DND-41 (cell line): ENCODE results near the gene REPS1.

ENCODE experiments used
- EZH2 ChIP-seq: IDR thresholded peaks from 3 replicates; pipeline ENCODE4 v1.6.1; 2012; ENCODE audit warnings: borderline replicate concordance, low read depth, mild to moderate bottlenecking, moderate library complexity, low read length, inconsistent platforms; ENCODE audit not compliant: severe bottlenecking
- TF ChIP-seq, protein P1 (sequence below): IDR thresholded peaks from 2 replicates; pipeline ENCODE4 v1.5.1; 2012; ENCODE audit warnings: borderline replicate concordance, low read length, moderate library complexity, mild to moderate bottlenecking; ENCODE audit not compliant: poor library complexity, severe bottlenecking; ENCODE audit errors: extremely low read depth

DNA sequence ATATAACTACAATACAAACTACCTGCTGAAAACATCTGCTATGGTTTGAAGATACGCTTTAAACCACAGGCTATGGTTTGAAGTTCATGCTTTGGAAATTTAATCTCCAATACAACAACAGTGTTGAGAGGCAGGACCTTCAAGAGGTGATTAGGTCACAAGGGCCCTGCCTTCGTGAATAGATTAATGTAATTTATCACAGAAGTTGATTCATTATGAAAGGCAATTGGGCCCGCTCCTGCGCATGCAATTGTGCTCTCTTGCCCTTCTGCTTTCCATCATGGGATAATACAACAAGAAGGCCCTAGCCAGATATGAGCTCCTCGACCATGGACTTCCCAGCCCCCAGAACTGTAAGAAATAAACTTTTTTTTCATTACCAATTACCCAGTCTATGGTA lies 21.2 kb downstream of the REPS1 start:
- TF ChIP-seq, protein P1, sequence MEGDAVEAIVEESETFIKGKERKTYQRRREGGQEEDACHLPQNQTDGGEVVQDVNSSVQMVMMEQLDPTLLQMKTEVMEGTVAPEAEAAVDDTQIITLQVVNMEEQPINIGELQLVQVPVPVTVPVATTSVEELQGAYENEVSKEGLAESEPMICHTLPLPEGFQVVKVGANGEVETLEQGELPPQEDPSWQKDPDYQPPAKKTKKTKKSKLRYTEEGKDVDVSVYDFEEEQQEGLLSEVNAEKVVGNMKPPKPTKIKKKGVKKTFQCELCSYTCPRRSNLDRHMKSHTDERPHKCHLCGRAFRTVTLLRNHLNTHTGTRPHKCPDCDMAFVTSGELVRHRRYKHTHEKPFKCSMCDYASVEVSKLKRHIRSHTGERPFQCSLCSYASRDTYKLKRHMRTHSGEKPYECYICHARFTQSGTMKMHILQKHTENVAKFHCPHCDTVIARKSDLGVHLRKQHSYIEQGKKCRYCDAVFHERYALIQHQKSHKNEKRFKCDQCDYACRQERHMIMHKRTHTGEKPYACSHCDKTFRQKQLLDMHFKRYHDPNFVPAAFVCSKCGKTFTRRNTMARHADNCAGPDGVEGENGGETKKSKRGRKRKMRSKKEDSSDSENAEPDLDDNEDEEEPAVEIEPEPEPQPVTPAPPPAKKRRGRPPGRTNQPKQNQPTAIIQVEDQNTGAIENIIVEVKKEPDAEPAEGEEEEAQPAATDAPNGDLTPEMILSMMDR, result no peak
- no peak for TF ChIP-seq EZH2
